ENCODE results near the gene ZNF740. TPM values are rescaled to one million over a fixed set of nuclear protein-coding genes. Genes with fewer than 3 reads are reported as not detected.
"Not testable (repeated sequence)": the region's sequence is repeated elsewhere in the genome, so short reads cannot be mapped to it uniquely, and the experiment has no call there.

The ZNF740 gene, protein sequence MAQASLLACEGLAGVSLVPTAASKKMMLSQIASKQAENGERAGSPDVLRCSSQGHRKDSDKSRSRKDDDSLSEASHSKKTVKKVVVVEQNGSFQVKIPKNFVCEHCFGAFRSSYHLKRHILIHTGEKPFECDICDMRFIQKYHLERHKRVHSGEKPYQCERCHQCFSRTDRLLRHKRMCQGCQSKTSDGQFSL
- total RNA-seq (2014; rRNA removed; shearing (Covaris generic)) = 12.1 and 19.4 TPM in 2 replicates

DNA sequence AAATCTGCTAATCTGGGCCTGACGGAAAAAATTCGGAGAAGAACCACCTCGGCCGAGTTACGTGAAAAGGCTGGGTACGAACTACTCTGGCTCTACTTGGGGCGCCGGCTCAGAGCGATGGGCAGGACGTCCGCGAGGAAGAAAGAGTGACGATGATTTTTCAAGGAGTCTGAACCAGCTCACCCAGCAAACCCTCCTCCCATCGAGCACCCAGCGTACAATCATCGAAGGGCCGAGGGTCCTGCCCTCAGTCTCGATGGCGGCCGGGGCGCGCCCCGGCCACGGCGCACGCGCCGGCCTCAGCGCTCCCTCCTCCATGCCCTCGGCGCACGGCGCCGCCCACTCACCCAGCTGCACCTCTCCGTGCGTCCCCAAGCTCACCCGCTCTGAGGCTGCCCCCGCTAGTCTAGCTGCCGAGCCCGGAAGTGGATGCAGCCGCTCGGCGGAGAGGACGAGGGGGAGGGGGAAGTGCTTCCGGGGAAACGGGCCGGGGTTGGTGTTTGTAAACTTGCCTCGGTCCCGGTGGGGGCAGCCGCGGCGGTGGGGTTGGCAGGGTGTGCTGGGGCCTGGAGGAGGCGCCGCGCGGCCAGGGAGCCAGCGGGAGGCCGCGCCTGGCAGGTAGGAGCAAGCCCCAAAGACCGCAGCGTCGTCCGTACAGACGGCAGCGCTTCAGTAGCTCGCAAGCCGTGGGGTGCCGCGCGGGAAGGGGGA lies at the start of gene ZNF740, which contains the start of gene CSAD:
ZNF740 (plus strand) TSS at position 503 of the 711 bp plus-strand sequence. CDS start 1,262 bp downstream, outside the sequence.
CSAD (minus strand) TSS at position 706 of the 711 bp plus-strand sequence. CDS start 7,455 bp downstream, outside the sequence.
- peak; percentile 97 for DNase-seq (ENCODE audit: low spot score)
- in situ Hi-C loops (cut with HindIII; ENCODE audit: low sequenced_read_pairs) = no loop called here

DNA sequence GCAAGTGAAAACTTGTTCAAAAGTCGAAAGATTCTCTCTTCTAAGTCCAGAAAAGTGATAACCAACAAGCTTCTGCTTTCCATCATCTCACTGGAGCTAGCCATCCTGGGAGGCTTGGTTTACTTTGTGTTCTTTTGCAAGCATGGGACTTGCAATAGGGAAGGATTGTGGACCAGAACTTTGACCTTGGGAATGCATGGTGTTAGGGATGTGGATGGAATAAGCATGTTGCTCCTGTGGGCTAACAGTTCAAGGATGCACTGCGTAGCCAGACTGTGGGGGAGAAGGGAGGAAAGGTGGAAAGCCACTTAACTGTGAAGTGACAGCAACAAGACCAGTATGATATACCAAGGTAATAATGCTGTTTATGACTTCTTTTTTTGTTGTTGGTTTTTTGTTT lies 48.7 kb upstream of the ZNF740 start:
- in situ Hi-C loops (cut with HindIII; ENCODE audit: low sequenced_read_pairs) = no loop called here
- no peak for DNase-seq (ENCODE audit: low spot score)

DNA sequence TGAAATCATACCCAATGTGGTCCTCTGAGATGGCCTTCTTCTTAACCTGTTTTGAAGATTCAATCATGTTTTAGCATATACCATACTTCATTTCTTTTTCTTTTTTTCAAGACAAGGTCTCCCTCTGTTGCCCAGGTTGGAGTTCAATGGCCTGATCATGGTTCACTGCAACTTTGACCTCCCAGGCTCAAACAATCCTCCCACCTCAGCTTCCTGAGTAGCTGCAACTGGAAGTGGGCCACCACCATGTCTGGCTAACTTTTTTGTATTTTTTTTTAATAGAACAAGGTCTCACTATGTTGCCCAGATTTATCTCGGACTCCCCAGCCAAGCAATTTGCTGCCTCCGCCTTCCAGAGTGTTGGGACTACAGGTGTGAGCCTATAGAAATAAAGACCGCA lies 46.8 kb upstream of the ZNF740 start:
- DNase-seq (ENCODE audit: low spot score) = no peak
- in situ Hi-C loops (cut with HindIII; ENCODE audit: low sequenced_read_pairs) = no loop called here

DNA sequence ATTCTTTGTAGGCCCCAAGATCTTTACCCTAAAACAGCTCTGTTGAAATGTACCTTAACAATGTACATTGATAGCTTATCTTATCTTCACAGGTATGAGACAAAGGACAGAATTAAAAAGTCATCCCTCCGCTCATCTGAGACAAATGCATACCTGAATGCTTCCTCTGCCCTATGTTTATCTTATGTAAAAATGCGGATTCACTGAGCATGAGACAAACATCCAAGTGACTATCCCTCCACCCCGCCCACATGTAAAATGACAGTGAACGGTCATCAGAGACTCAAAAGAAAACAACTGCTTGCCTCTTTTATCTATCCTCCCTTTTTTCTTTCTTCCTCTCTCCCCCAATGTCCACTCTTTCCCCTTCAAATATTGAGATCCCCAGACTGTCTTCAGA lies 37.2 kb upstream of the ZNF740 start:
- DNase-seq (ENCODE audit: low spot score) = no peak
- in situ Hi-C loops (cut with HindIII; ENCODE audit: low sequenced_read_pairs) = no loop called here

DNA sequence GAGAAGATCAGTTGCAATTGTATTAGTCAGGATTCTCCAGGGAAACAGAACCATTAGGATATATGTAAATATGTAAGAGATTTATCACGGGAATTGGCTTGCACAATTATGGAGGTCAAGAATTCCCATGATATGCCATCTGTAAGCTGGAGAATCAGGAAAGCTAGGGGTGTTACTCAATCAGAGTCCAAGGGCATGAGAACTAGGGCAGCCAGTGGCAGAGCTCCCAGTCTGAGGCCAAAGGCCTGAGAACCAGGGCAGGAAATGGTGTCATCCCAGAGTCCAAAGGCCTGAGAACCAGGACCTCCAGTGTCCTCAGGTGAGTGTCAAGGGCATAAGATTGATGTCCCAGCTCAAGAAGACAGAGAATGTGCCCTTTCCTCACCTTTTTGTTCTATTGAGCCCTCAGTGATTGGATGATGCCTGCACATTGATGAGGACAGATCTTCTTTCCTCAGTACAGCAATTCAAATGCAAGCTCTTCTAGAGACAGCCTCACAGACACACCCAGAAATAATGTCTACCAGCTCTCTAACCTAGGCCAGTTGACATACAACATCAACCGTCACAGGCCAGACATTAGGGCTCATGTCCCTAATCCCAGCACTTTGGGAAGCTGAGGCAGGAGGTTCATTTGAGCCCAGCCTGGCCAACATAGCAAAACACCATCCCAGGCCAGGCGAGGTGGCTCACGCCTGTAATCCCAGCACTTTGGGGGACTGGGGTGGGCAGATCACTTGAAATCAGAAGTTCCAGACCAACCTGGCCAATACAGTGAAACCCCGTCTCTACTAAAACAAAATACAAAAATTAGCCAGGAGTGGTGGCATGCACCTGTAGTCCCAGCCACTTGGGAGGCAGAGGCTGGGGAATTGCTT lies 34.9 kb upstream of the ZNF740 start:
- in situ Hi-C loops (cut with HindIII; ENCODE audit: low sequenced_read_pairs) = no loop called here

DNA sequence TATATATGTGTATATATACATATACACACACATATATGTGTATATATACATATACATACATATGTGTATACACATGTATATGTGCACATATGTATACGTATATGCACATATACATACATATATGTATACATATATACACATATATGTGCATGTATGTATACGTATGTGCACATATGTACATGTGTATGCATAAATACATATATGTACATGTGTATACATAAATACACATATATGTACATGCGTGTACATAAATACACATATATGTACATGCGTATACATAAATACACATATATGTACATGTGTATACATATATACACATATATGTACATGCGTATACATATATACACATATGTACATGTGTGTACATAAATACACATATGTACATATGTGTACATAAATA lies 33.3 kb upstream of the ZNF740 start:
- no peak for DNase-seq (ENCODE audit: low spot score)
- in situ Hi-C loops (cut with HindIII; ENCODE audit: low sequenced_read_pairs) = no loop called here

More for the DNA sequence above, 34.9 kb upstream of the ZNF740 start:
- no peak for DNase-seq (ENCODE audit: low spot score)

DNA sequence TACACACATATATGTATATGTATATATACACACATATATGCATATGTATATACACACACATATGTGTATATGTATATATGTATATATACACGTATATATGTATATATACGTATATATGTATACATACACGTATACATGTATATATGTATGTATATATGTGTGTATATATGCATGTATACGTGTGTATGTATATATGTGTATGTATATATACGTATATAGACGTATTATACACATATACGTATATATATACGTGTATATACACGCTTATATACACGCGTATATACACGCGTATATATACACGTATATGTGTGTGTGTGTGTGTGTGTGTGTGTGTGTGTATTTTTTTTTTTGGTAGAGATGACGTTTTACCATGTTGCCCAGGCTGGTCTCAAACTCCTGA lies 32.9 kb upstream of the ZNF740 start:
- in situ Hi-C loops (cut with HindIII; ENCODE audit: low sequenced_read_pairs) = no loop called here
- DNase-seq (ENCODE audit: low spot score) = no peak

DNA sequence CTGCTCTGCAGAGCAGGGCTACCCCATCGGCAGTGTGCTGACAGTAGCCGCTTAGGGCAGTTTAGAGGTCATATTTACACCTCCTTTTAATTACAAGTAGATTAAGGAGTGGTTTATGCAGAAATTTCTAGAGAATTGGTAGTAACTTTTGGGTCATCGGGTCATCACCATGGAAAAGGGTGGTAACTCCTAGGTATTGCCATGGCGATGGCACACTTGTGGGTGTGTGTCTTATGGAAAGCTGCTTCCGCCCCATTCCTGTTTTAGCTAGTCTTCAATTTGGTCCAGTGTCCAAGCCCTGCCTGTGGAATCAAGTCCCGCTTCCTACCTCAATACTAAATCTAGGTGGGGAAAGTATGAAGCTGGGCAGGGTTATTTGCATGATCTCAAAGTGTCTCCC lies 29.5 kb upstream of the ZNF740 start:
- in situ Hi-C loops (cut with HindIII; ENCODE audit: low sequenced_read_pairs) = no loop called here
- no peak for DNase-seq (ENCODE audit: low spot score)

DNA sequence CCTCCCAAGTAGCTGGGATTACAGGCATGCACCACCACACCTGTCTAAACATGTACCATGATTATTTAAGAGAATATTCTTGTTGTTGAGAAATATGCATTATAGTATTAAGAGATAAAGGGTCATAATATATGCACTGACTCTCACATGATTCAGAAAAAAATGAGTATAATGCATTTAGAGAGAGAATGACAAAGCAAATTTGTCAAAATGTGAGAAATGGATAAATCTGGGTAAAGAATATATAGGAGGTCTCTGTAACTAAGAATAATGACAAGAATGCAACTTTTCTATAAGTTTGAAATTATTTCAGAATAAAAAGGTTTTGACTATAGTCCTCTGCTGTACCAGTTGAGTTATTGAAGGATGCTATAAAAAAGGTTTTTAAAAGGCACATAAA lies 28.1 kb upstream of the ZNF740 start:
- in situ Hi-C loops (cut with HindIII; ENCODE audit: low sequenced_read_pairs) = no loop called here
- no peak for DNase-seq (ENCODE audit: low spot score)

DNA sequence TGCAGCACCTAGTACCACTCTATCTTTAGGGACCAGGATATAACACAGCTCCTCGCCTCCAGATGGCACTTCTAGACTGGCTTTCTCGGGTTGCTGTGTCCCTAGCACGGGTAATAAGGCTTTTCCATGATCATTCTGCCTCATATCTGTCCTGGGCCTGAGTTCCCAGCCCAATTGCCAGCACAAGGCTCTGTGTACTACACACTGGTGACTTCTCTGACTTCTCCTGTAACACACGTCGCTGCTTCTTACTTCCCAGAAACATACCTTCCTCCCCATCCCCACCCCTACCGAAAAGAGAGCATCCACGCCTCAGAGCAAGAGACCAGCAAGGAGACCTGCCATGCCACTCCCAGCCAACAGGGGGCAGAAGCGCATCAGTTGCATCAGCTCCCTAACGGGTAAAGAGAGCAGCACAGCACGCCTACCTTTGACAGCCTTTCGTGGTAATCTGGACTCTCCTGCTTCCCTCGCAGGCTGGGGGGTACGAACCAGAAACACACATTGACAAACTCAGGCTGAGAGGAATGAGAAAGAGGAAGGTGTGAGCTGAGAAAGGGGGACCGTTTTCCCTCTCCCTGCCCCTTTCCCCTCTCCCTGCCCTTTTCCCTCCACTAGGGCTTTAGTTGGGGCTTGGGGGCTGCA lies 21.2 kb upstream of the ZNF740 start:
- in situ Hi-C loops (cut with HindIII; ENCODE audit: low sequenced_read_pairs) = no loop called here
- peak; percentile 77 for DNase-seq (ENCODE audit: low spot score)

DNA sequence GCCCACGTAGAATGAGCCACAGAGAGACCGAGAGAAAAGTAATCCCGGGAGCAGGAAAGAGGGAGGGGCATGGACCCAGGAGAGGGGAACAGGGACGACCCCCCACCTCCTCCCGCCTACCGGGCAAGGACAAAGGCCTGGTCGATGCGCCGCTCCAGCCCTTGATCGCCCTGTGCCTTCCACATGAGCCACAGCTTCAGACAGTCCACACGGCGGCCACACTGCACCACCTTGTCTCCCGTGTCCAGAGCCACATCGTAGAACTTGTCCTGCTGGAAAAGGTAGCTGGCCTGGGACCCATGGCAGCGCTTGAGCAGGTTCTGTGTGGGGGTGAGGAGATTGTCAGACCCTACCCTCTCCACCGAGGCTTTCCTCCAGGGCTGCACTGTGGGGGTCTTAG lies 20.5 kb upstream of the ZNF740 start:
- in situ Hi-C loops (cut with HindIII; ENCODE audit: low sequenced_read_pairs) = no loop called here
- no peak for DNase-seq (ENCODE audit: low spot score)

DNA sequence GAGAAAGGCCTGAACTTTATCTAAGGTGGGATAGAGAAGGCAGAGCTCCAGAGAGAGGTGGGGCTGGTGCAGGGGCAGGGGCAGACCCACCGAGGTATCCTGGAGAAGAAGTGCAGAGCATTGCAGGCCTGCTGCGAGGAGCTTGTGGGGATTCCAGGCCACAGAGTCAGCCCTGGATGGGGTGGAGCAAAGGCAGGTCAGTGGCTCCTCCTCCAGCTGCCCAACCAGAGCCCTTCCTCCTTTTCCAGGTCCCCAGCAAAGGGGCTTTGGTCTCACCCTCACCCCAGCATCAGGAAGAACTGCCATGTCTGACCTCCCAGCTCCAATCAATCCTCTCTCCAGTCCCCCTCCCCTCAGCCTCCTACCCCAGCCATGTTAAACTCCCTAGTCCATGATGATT lies 19.8 kb upstream of the ZNF740 start:
- no peak for DNase-seq (ENCODE audit: low spot score)
- in situ Hi-C loops (cut with HindIII; ENCODE audit: low sequenced_read_pairs) = no loop called here

DNA sequence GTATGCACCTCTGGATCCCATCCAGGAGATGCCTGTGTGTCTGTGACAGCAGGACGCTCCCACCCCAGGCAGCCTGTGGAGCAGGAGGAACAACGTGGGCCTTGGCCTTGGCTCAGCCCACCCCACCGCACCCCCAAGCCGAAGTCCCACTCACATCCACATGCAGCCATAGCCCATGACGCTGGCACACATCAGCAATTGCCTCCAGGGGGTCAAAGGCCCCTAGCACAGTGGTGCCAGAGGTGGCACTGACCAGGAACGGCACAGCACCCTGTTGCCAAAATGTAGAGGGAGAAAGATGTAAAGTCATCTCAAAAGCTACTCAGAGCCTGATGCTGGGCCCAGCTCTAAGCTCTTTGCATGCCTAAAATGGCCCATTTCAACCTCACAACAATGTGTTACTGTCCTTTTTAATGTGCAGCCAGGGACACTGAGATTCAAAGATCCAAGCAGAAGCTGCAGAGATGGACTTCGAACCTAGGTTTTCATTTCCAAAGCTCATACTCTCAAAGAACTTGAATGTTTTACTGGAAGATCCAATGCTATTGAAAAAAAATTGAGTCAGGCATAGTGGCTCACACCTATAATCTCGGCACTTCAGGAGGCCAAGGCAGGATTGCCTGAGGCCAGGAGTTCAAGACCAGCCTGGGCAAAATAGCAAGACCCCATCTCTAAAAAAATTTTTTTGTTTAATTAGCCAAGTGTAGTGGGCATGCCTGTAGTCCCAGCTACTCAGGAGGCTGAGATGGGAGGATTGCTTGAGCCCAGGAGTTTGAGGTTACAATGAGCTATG lies 19.2 kb upstream of the ZNF740 start:
- in situ Hi-C loops (cut with HindIII; ENCODE audit: low sequenced_read_pairs) = no loop called here
- no peak for DNase-seq (ENCODE audit: low spot score)

DNA sequence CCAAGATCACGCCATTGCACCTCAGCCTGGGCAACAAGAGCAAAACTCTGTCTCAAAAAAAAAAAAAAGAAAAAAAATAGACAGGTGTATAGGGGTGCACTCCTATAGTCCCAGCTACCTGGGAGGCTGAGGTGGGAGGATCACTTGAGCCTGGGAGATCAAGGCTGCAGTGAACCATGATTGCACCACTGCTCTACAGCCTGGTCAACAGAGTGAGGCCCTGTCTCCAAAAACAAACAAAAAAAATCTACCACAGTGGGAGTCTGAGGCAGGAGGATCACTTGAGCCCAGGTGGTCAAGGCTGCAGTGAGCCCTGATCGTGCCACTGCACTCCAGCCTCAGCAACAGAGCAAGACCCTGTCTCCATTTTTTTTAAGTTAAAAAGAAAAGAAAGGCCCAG lies 17.5 kb upstream of the ZNF740 start:
- in situ Hi-C loops (cut with HindIII; ENCODE audit: low sequenced_read_pairs) = not testable (repeated sequence)

DNA sequence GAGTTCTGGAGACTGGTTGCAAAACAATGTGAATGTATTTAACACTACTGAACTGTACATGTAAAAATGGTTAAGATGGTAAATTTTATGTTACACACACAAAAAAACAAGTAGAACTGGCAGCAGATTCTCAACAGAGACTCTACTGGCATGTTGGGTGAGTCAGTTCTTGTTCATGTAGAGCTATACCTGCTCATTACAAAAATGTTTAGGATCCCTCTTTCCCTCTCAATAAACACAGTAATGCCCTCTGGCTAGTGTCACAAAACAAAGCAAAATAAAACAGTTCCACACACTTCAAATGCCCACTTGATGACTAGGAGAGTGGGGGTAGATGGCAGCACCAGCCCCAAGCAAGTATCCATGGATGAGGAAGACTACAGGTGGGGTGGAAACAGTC lies 13.7 kb upstream of the ZNF740 start:
- DNase-seq (ENCODE audit: low spot score) = no peak
- in situ Hi-C loops (cut with HindIII; ENCODE audit: low sequenced_read_pairs) = no loop called here

More for the DNA sequence above, 17.5 kb upstream of the ZNF740 start:
- not testable (repeated sequence) for DNase-seq (ENCODE audit: low spot score)

DNA sequence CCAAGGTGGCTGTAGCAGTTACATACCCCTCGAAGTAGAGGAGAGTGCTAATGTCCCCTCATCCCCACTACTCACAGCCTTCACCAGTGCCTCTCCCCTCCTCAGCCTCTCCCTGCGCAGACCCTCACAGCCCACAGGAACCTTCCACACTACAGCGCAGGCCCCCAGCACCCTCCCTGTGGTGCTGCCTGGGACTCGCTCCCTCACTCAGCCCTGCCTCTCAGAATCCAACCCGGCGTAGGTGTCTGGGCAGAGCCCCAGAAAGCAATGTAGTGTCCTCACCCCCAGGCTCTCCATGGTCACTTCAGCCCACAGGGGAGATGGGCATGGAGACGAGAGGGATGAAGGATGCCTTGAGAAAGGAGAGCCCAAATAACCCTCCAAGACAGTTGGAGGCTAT lies 10.9 kb upstream of the ZNF740 start:
- no peak for DNase-seq (ENCODE audit: low spot score)
- in situ Hi-C loops (cut with HindIII; ENCODE audit: low sequenced_read_pairs) = no loop called here

DNA sequence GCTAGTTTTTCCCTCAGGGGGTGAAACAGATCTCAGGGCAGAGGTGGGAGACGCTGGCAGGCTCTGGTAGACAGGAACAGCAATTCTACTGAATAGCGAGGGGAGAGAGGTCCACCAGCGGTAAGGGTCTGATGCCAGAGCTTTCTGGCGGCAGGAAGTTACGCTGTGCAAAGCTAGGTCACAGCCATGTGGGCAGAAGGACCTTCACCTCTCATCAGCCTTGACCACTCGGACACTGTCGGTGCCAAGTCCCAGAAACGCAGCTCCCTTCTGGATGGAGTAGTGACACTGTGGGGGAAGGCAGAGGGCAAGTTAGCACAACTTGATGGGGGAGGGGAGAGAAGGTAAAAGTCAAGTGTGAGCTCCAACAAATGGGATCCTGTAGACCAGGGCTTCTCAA lies 10.3 kb upstream of the ZNF740 start:
- in situ Hi-C loops (cut with HindIII; ENCODE audit: low sequenced_read_pairs) = no loop called here
- DNase-seq (ENCODE audit: low spot score) = no peak

DNA sequence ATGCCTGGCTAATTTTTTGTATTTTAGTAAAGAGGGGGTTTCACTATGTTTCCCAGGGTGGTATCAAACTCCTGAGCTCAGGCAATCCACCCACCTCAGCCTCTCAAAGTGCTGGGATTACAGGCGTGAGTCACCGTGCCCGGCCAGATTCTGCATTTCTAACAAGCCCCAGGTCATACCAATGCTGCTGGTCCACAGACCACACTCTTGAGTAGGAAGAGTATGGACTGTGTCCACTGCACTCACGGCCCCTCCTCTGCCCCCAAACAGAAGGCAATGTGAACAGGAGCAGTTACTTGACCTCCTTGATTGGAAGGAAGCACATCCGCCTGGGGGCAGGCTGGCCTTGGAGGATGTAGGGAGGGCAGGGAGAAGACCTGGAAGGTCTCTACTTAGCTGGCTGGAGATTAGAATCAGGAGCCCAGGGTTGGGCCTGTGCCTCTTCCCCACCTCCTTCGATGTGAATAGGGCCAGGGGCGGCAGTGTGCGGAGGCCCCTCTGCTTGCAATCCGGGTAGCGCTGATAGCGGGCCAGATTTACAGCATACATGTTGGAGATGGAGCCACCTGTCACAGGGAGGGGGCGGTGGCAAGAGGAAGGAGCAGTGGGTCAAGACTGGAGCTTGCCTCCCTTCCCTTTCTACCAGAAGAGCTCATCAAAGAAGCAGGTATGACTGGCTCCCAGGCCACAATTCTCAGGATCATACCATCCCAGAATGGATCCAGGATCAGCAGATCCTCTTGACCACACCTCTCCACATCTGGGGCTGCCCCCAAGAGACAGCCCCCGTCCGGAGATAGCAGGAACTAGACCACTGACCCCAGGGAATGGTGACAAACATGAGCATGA lies 9.4 kb upstream of the ZNF740 start:
- in situ Hi-C loops (cut with HindIII; ENCODE audit: low sequenced_read_pairs) = no loop called here
- DNase-seq (ENCODE audit: low spot score) = no peak
